Tibial artery (tissue), 4 donors: ENCODE results near the gene DGCR2.
"Not testable (repeated sequence)": the region's sequence is repeated elsewhere in the genome, so short reads cannot be mapped to it uniquely, and the experiment has no call there.

Experiments
- DNase-seq, 2 donors: peaks; one replicate each; pipeline ENCODE4 v3.0.0-alpha.2; 2019
- H3K27ac ChIP-seq, 2 donors: fragments of 200-600 bp; sonication (generic) in 1 of 2; 1 replicate in 1 of 2; 2 replicates in 1 of 2; pipeline ENCODE4 v1.5.1; 2018 to 2019; ENCODE audit warnings: mild to moderate bottlenecking in 1 of 2
- H3K27me3 ChIP-seq, 2 donors: fragments of 200-600 bp; sonication (generic) in 1 of 2; one replicate each; pipeline versions ENCODE4 v1.5.1 to v1.6.0; 2016 to 2019
- H3K36me3 ChIP-seq, 3 donors: fragments of 200-600 bp; sonication (generic) in 2 of 3; one replicate each; pipeline ENCODE4 v1.5.1; 2016 to 2019; ENCODE audit warnings: mild to moderate bottlenecking in 2 of 3
- H3K4me1 ChIP-seq, 4 donors: fragments of 200-600 bp; sonication (generic) in 2 of 4; 1 replicate in 3 of 4; 2 replicates in 1 of 4; pipeline ENCODE4 v1.5.1; 2016 to 2019
- H3K4me3 ChIP-seq, 2 donors: fragments of 200-600 bp; sonication (generic) in 1 of 2; 1 replicate in 1 of 2; 2 replicates in 1 of 2; pipeline ENCODE4 v1.5.1; 2018 to 2019; ENCODE audit warnings: mild to moderate bottlenecking in 2 of 2
- H3K9me3 ChIP-seq, 3 donors: fragments of 200-600 bp; sonication (generic) in 1 of 3; one replicate each; pipeline ENCODE4 v1.5.1; 2016 to 2019
- intact Hi-C: fragments of 100-400 bp; cut with DNase I; formaldehyde crosslinking; loops from one replicate; pipeline ENCODE4 v1.15.0; 2023; ENCODE audit warnings: low total_unique reads
- TF ChIP-seq, protein P1 (sequence below), 2 experiments: fragments of 200-600 bp in 1 of 2; fragments of 450-650 bp in 1 of 2; IDR thresholded peaks; one replicate each; pipeline ENCODE4 v1.5.1; 2017 to 2019; ENCODE audit warnings: antibody characterized with exemption in 2 of 2, mild to moderate bottlenecking in 1 of 2, moderate library complexity in 1 of 2

The DGCR2 gene

GRCh38 chr22:19167106-19167869 is 45.1 kb upstream of the DGCR2 start:
- H3K4me1 ChIP-seq = peaks cover 0 to 30% (median 24%) of the 10 kb centered on the region in 4 donors
- TF ChIP-seq, protein P1, sequence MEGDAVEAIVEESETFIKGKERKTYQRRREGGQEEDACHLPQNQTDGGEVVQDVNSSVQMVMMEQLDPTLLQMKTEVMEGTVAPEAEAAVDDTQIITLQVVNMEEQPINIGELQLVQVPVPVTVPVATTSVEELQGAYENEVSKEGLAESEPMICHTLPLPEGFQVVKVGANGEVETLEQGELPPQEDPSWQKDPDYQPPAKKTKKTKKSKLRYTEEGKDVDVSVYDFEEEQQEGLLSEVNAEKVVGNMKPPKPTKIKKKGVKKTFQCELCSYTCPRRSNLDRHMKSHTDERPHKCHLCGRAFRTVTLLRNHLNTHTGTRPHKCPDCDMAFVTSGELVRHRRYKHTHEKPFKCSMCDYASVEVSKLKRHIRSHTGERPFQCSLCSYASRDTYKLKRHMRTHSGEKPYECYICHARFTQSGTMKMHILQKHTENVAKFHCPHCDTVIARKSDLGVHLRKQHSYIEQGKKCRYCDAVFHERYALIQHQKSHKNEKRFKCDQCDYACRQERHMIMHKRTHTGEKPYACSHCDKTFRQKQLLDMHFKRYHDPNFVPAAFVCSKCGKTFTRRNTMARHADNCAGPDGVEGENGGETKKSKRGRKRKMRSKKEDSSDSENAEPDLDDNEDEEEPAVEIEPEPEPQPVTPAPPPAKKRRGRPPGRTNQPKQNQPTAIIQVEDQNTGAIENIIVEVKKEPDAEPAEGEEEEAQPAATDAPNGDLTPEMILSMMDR (IDR thresholded peaks at IDR 0.05) = no peak
- H3K27ac ChIP-seq = no peak overlapping the region
- H3K4me3 ChIP-seq = no peak overlapping the region
- H3K27me3 ChIP-seq = peaks cover 0 to 59% of the 10 kb centered on the region in 2 donors
- H3K36me3 ChIP-seq = no peaks in the 10 kb centered on the region
- no peak for DNase-seq
- intact Hi-C loops = no loop called here
- H3K9me3 ChIP-seq = no peaks in the 10 kb centered on the region

- TF ChIP-seq, protein P1 (IDR thresholded peaks at IDR 0.05) = no peak
- Histone ChIP-seq H3K4me1 (peaks cover 0 to 24% (median 19%) of the 10 kb centered on the region in 4 donors), H3K27me3 (peaks cover 0 to 63% of the 10 kb centered on the region in 2 donors), H3K9me3 (no peaks in the 10 kb centered on the region), H3K27ac (no peak overlapping the region), H3K36me3 (no peaks in the 10 kb centered on the region), H3K4me3 (no peak overlapping the region)
- intact Hi-C loops = no loop called here
- no peak for DNase-seq
Observed at GRCh38 chr22:19166421-19166820, 44.2 kb upstream of the DGCR2 start.

DNA sequence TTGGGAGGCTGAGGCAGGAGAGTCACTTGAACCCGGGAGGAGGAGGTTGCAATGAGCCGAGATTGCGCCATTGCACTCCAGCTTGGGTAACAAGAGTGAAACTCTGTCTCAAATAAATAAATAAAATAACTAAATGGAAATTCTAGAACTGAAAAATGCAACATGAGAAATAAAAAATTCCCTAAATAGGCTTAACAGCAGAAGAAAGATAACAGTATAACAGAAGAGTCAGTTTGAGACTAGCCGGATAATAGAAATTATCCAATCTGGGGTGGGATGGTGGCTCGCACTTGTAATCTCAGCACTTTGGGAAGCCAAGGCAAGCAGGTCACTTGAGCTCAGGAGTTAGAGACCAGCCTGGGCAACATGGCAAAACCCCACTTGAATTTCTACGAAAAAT is 42.2 kb upstream of the DGCR2 start:
- no peak for DNase-seq
- intact Hi-C loops = no loop called here
- no peak overlapping the region for H3K4me3 ChIP-seq
- no peaks in the 10 kb centered on the region for H3K36me3 ChIP-seq
- H3K9me3 ChIP-seq = no peaks in the 10 kb centered on the region
- peaks cover 0 to 8% (median 4%) of the 10 kb centered on the region in 4 donors for H3K4me1 ChIP-seq
- TF ChIP-seq, protein P1 (IDR thresholded peaks at IDR 0.05) = no peak
- peaks cover 0 to 70% of the 10 kb centered on the region in 2 donors for H3K27me3 ChIP-seq
- no peak overlapping the region for H3K27ac ChIP-seq

- H3K27me3 ChIP-seq = peaks cover 0 to 58% of the 10 kb centered on the region in 2 donors
- intact Hi-C loops, H3K36me3 ChIP-seq, H3K4me3 ChIP-seq, H3K27ac ChIP-seq, H3K9me3 ChIP-seq, DNase-seq, H3K4me1 ChIP-seq: not testable (repeated sequence)
Observed at GRCh38 chr22:19158649-19159048, 36.4 kb upstream of the DGCR2 start.

GRCh38 chr22:19156109-19156508 is 33.9 kb upstream of the DGCR2 start:
- H3K27ac ChIP-seq, H3K36me3 ChIP-seq, H3K4me1 ChIP-seq, H3K9me3 ChIP-seq, intact Hi-C loops, DNase-seq, H3K4me3 ChIP-seq: not testable (repeated sequence)
- peaks cover 0 to 66% of the 10 kb centered on the region in 2 donors for H3K27me3 ChIP-seq

DNA sequence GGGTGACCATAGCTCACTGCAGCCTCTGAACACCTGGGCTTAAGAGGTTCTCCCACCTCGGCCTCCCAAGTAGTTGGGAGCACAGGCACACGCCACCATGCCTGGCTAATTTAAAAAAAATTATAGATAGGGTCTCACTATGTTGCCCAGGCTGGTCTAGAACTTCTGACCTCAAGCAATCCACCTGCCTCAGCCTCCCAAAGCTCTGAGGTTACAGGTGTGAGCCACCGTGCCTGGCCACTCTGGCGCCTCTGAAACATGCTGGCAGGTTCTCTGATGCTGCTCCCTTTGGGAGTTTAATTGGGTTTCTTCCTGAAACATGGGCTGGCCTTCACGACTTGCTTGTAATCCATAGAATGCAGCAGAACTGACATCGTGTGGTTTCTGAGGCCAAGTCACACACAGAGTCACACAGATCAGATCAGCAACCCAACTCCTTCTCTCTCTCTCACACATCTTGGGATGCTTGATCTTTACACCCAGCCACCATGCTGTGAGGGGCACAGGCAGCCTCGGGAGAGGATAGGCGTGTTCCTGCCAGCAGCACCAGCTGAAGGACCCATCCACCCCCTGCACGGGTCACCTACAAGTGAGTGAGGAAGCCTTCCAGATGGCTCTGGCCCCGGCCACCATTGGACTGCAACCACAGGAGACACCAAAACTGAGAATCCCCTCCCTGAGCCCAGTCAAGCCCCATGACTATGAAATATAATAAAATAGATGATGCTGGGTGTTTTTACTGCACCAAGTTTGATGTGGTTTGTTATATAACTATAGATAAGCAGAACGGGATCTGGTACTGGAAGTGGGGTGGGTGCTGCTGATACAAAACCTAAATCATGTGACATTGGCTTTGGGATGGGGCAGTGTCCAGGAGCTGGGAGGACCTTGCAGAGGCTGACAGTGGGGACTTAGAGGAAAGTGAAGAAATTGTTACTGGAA is 31.0 kb upstream of the DGCR2 start:
- H3K27me3 ChIP-seq = peaks cover 5 to 75% of the 10 kb centered on the region in 2 donors
- no peak overlapping the region for H3K4me3 ChIP-seq
- intact Hi-C loops = no loop called here
- H3K36me3 ChIP-seq = no peaks in the 10 kb centered on the region
- no peak overlapping the region for H3K27ac ChIP-seq
- no peaks in the 10 kb centered on the region for H3K9me3 ChIP-seq
- TF ChIP-seq, protein P1 (IDR thresholded peaks at IDR 0.05) = no peak
- H3K4me1 ChIP-seq = peaks cover 0 to 22% (median 12%) of the 10 kb centered on the region in 4 donors
- no peak for DNase-seq
